Measurements from ENCODE around the gene EEIG1. TPM values are rescaled to one million over a fixed set of nuclear protein-coding genes. Genes with fewer than 3 reads are reported as not detected.
A peak's percentile ranks its signal among the peaks of the same experiment; 100 is the strongest.

Gene EEIG1
- total RNA-seq, 1 experiment from 2014 or later: 4.8 TPM

- DNase-seq (ENCODE audit: low read depth): no peak
These were observed 20.9 kb downstream of the EEIG1 start for GRCh38 chr9:127959841-127960409.

GRCh38 chr9:127959398-127959797 lies 21.4 kb downstream of the EEIG1 start:
- DNase-seq (ENCODE audit: low read depth): no peak

- DNase-seq (ENCODE audit: low read depth): no peak
These were observed 22.1 kb downstream of the EEIG1 start for GRCh38 chr9:127958728-127959127.

- no peak for DNase-seq (ENCODE audit: low read depth)
These were observed 25.3 kb downstream of the EEIG1 start for GRCh38 chr9:127955294-127956015.

GRCh38 chr9:127954831-127955293 lies 25.9 kb downstream of the EEIG1 start:
- DNase-seq (ENCODE audit: low read depth): no peak

GRCh38 chr9:127953768-127954505 lies 26.9 kb downstream of the EEIG1 start:
- no peak for DNase-seq (ENCODE audit: low read depth)

- no peak for DNase-seq (ENCODE audit: low read depth)
These were observed 27.6 kb downstream of the EEIG1 start for GRCh38 chr9:127953154-127953553.

- DNase-seq (ENCODE audit: low read depth): no peak
These were observed 30.1 kb downstream of the EEIG1 start for GRCh38 chr9:127950513-127951289.

- no peak for DNase-seq (ENCODE audit: low read depth)
These were observed 30.8 kb downstream of the EEIG1 start for GRCh38 chr9:127949827-127950512.

- no peak for DNase-seq (ENCODE audit: low read depth)
These were observed 32.7 kb downstream of the EEIG1 start for GRCh38 chr9:127947841-127948710.

GRCh38 chr9:127946728-127947127 lies 34.1 kb downstream of the EEIG1 start:
- no peak for DNase-seq (ENCODE audit: low read depth)

- DNase-seq (ENCODE audit: low read depth): no peak
These were observed 34.8 kb downstream of the EEIG1 start for GRCh38 chr9:127945942-127946341.

GRCh38 chr9:127945338-127945737 lies 35.5 kb downstream of the EEIG1 start:
- DNase-seq (ENCODE audit: low read depth): no peak

GRCh38 chr9:127944586-127945218 lies 36.1 kb downstream of the EEIG1 start:
- no peak for DNase-seq (ENCODE audit: low read depth)

GRCh38 chr9:127943731-127944144 lies 37.1 kb downstream of the EEIG1 start:
- DNase-seq (ENCODE audit: low read depth): peak; percentile 72

- no peak for DNase-seq (ENCODE audit: low read depth)
These were observed 37.7 kb downstream of the EEIG1 start for GRCh38 chr9:127943011-127943662.

GRCh38 chr9:127942216-127943010 lies 38.4 kb downstream of the EEIG1 start:
- peak; percentile 61 for DNase-seq (ENCODE audit: low read depth)

- peak; percentile 30 for DNase-seq (ENCODE audit: low read depth)
These were observed 38.9 kb downstream of the EEIG1 start for GRCh38 chr9:127941961-127942215.
